Osteoblast (primary cell): ENCODE measurements around the gene MED23. TPM values are rescaled to one million over a fixed set of nuclear protein-coding genes. Genes with fewer than 3 reads are reported as not detected.

Source experiments
- DNase-seq: peaks from one replicate; pipeline ENCODE4 v3.0.0; 2011; ENCODE audit warnings: low spot score, mixed read lengths; ENCODE audit not compliant: insufficient read length; ENCODE audit errors: missing footprints
- H2AFZ ChIP-seq: 2 replicates; pipeline ENCODE4 v1.6.0; 2011; ENCODE audit warnings: mild to moderate bottlenecking, low read length
- H3K27ac ChIP-seq: 2 replicates; pipeline ENCODE4 v1.5.1; 2011; ENCODE audit warnings: mild to moderate bottlenecking, low read depth, low read length, moderate library complexity
- H3K27me3 ChIP-seq: 2 replicates; pipeline ENCODE4 v1.6.0; 2012; ENCODE audit warnings: mild to moderate bottlenecking, control low read depth, inconsistent platforms, low read length, moderate library complexity; ENCODE audit not compliant: insufficient read depth
- H3K36me3 ChIP-seq: 2 replicates; pipeline ENCODE4 v1.5.1; 2011; ENCODE audit warnings: mild to moderate bottlenecking, low read length, control low read depth, moderate library complexity; ENCODE audit not compliant: insufficient read depth
- H3K4me1 ChIP-seq: 2 replicates; pipeline ENCODE4 v1.5.1; 2011; ENCODE audit warnings: mild to moderate bottlenecking, low read length, control low read depth, moderate library complexity; ENCODE audit not compliant: insufficient read depth
- H3K4me2 ChIP-seq: 2 replicates; pipeline ENCODE4 v1.6.0; 2011; ENCODE audit warnings: mild to moderate bottlenecking, low read length; ENCODE audit not compliant: insufficient read depth
- H3K4me3 ChIP-seq: fragments of 200-600 bp; sonication (generic); 3 replicates; pipeline ENCODE4 v1.5.1; 2012; ENCODE audit warnings: mild to moderate bottlenecking, low read length, inconsistent platforms; ENCODE audit not compliant: insufficient read depth
- H3K79me2 ChIP-seq: 2 replicates; pipeline ENCODE4 v1.6.0; 2012; ENCODE audit warnings: mild to moderate bottlenecking, low read length, control low read depth, inconsistent platforms; ENCODE audit not compliant: insufficient read depth
- H3K9me3 ChIP-seq: 2 replicates; pipeline ENCODE4 v1.5.1; 2011; ENCODE audit warnings: low read depth, low read length, control low read depth
- H4K20me1 ChIP-seq: 2 replicates; pipeline ENCODE4 v1.6.0; 2012; ENCODE audit warnings: mild to moderate bottlenecking, low read length, control low read depth; ENCODE audit not compliant: insufficient read depth
- CTCF ChIP-seq: IDR thresholded peaks from 2 replicates; pipeline ENCODE4 v1.5.1; 2011; ENCODE audit warnings: mild to moderate bottlenecking, low read depth, low read length, moderate library complexity; ENCODE audit errors: extremely low read depth
- total RNA-seq: library from RNA; depleted of rRNA; stranded (reverse); fragments of >200 nt; gene quantifications from 2 replicates; pipeline ENCODE4 v1.2.3, GENCODE V29; 2012

MED23 gene
- total RNA-seq, 1 donor, result 34.0 TPM

DNA sequence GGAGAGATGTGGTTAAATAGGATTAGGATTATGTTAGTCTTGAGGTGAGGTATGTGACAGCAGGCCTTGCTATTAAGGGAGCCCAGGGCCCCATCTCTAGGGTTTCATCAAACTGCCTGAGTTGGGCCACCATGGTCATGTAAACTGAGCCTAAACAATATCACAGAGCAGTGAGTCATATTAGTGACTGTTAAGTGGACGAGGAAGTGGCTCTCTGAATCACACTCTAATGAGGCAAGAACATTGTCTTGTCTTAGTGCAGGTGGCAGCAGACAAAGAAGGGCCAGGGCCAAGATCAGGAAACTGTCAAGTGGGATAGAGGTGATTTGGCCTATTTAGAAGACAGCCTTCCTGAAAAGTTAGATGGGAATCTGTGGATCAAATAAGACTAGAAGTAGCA lies 32.2 kb upstream of the MED23 start:
- DNase-seq, result no peak
- no peak overlapping the region for H3K27ac ChIP-seq
- no peak overlapping the region for H3K4me2 ChIP-seq

GRCh38 chr6:131658287-131658686 lies 30.2 kb upstream of the MED23 start:
- TF ChIP-seq CTCF, result no peak
- H3K79me2 ChIP-seq, result no peaks in the 10 kb centered on the region
- no peaks in the 10 kb centered on the region for H4K20me1 ChIP-seq
- no peaks in the 10 kb centered on the region for H3K9me3 ChIP-seq
- H3K4me1 ChIP-seq, result peaks cover 11% of the 10 kb centered on the region
- H2AFZ ChIP-seq, result no peak overlapping the region
- H3K27ac ChIP-seq, result no peak overlapping the region
- no peaks in the 10 kb centered on the region for H3K27me3 ChIP-seq
- no peaks in the 10 kb centered on the region for H3K36me3 ChIP-seq
- H3K4me2 ChIP-seq, result no peak overlapping the region
- no peak for DNase-seq
- H3K4me3 ChIP-seq, result no peak overlapping the region

More for the DNA sequence above, 32.2 kb upstream of the MED23 start:
- Histone ChIP-seq H3K4me3 (no peak overlapping the region), H3K79me2 (no peaks in the 10 kb centered on the region), H3K4me1 (peaks cover 11% of the 10 kb centered on the region), H3K9me3 (no peaks in the 10 kb centered on the region), H4K20me1 (no peaks in the 10 kb centered on the region), H3K36me3 (no peaks in the 10 kb centered on the region), H2AFZ (no peak overlapping the region), H3K27me3 (no peaks in the 10 kb centered on the region)
- no peak for TF ChIP-seq CTCF

DNA sequence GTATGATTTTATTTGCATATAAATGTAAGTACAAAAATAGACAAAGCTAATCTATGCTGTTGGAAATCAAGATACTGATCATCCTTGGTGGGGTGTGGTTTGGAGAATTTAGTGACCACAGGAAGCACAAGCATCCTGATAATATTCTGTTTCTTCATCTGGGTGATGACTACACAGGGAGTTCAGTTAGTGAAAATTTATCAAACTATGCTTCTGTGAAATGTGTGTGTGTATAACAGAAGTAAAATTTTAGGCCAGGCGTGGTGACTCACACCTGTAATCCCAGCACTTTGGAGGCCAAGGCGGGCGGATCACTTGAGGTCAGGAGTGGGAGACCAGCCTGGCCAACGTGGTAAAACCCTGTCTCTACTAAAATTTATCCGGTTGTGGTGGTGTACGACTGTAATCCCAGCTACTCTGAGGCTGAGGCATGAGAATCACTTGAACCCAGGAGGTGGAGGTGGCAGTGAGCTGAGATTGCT lies 29.6 kb upstream of the MED23 start:
- Histone ChIP-seq H3K4me3 (no peak overlapping the region), H3K9me3 (no peaks in the 10 kb centered on the region), H2AFZ (no peak overlapping the region), H3K36me3 (no peaks in the 10 kb centered on the region), H3K79me2 (no peaks in the 10 kb centered on the region), H4K20me1 (no peaks in the 10 kb centered on the region), H3K27ac (peak overlapping the region; percentile 6), H3K4me2 (no peak overlapping the region), H3K27me3 (no peaks in the 10 kb centered on the region), H3K4me1 (peaks cover 11% of the 10 kb centered on the region)
- TF ChIP-seq CTCF, result no peak
- no peak for DNase-seq

- H3K4me1 ChIP-seq, result peaks cover 11% of the 10 kb centered on the region
- no peak for DNase-seq
- no peaks in the 10 kb centered on the region for H4K20me1 ChIP-seq
- TF ChIP-seq CTCF, result no peak
- H2AFZ ChIP-seq, result no peak overlapping the region
- H3K27ac ChIP-seq, result peak overlapping the region; percentile 6
- no peaks in the 10 kb centered on the region for H3K79me2 ChIP-seq
- H3K4me2 ChIP-seq, result no peak overlapping the region
- no peaks in the 10 kb centered on the region for H3K36me3 ChIP-seq
- H3K4me3 ChIP-seq, result no peak overlapping the region
- no peaks in the 10 kb centered on the region for H3K27me3 ChIP-seq
- H3K9me3 ChIP-seq, result no peaks in the 10 kb centered on the region
Observed at GRCh38 chr6:131657222-131657621, 29.2 kb upstream of the MED23 start.
